ENCODE measurements around the gene MARCHF3. TPM values are rescaled to one million over a fixed set of nuclear protein-coding genes. Genes with fewer than 3 reads are reported as not detected.

MARCHF3 gene
- total RNA-seq, 2 experiments from 2014 or later: 3.6 to 4.2 TPM

DNA sequence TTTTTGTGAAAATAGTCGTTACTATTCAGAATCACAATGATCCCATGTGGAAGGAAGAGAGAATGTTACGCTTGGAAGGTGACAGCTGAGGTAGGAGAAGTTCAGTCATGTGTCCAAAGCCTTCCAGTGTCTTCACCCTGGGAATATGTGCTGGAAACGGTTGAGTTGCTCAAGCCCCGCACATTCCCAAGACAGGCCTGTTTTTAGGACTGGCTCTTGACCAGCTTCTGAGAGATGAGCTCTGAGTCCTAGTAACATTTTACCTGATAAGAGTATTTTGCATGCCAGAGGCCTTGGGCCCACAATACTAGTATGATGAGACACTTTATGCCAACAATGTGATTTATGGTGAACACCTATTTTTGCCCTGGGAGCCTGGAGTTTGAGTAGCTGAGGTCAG, 151.7 kb downstream of the MARCHF3 start:
- intact Hi-C loops (cut with DNase I, micrococcal nuclease): no loop called here
- DNase-seq (no peak), ATAC-seq (no peak)
- no peak overlapping the region for H3K4me3 Mint-ChIP-seq
- no peaks in the 10 kb centered on the region for H3K27me3 Mint-ChIP-seq
- POLR2A ChIA-PET: no interaction called here
- no peaks in the 10 kb centered on the region for H3K4me1 Mint-ChIP-seq
- H3K36me3 Mint-ChIP-seq (ENCODE audit: low read depth): no peaks in the 10 kb centered on the region
- CTCF ChIA-PET: interaction anchor here (0.6 kb wide), 1 partner anchor 11 kb away, joined by 5 read pairs; no protein-coding TSS in a partner anchor
- no peak overlapping the region for H3K27ac Mint-ChIP-seq
- no peaks in the 10 kb centered on the region for H3K9me3 Mint-ChIP-seq (ENCODE audit: low read depth)

DNA sequence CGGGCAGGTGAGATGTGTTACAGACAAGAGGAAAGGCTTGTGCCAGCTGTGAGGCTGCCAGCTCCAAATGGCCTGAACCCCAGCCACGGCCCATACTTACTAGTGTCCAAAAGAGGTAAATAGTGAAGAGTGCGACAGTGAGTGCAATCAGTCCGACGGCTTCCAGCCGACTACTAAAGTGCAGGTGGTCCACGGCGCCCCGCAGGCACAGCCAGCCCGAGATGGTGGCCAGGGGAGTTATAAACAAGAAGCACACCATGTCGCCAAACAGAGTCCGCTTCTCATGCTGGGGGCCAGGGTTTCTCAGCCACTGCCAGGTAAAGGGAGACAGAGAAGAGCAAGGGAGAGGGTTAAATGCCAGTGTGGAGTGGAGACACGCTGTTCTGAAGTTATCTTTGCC, 152.3 kb downstream of the MARCHF3 start:
- ChIA-PET CTCF (no interaction called here), POLR2A (no interaction called here)
- Mint-ChIP-seq H3K27me3 (no peaks in the 10 kb centered on the region), H3K9me3 (ENCODE audit: low read depth) (no peaks in the 10 kb centered on the region), H3K4me3 (no peak overlapping the region), H3K4me1 (no peaks in the 10 kb centered on the region), H3K27ac (no peak overlapping the region), H3K36me3 (ENCODE audit: low read depth) (no peaks in the 10 kb centered on the region)
- DNase-seq: no peak
- no peak for ATAC-seq
- intact Hi-C loops (cut with DNase I, micrococcal nuclease): no loop called here

GRCh38 chr5:126877602-126878001, 152.8 kb downstream of the MARCHF3 start:
- H3K36me3 Mint-ChIP-seq (ENCODE audit: low read depth): no peaks in the 10 kb centered on the region
- POLR2A ChIA-PET: no interaction called here
- H3K27me3 Mint-ChIP-seq: no peaks in the 10 kb centered on the region
- H3K9me3 Mint-ChIP-seq (ENCODE audit: low read depth): no peaks in the 10 kb centered on the region
- DNase-seq (no peak), ATAC-seq (no peak)
- H3K27ac Mint-ChIP-seq: no peak overlapping the region
- intact Hi-C loops (cut with DNase I, micrococcal nuclease): no loop called here
- no peaks in the 10 kb centered on the region for H3K4me1 Mint-ChIP-seq
- H3K4me3 Mint-ChIP-seq: no peak overlapping the region
- CTCF ChIA-PET: no interaction called here

GRCh38 chr5:126875303-126875785, 155.0 kb downstream of the MARCHF3 start:
- no peaks in the 10 kb centered on the region for H3K36me3 Mint-ChIP-seq (ENCODE audit: low read depth)
- H3K9me3 Mint-ChIP-seq (ENCODE audit: low read depth): no peaks in the 10 kb centered on the region
- intact Hi-C loops (cut with DNase I, micrococcal nuclease): no loop called here
- DNase-seq: no peak
- H3K4me1 Mint-ChIP-seq: no peaks in the 10 kb centered on the region
- H3K4me3 Mint-ChIP-seq: no peak overlapping the region
- H3K27ac Mint-ChIP-seq: no peak overlapping the region
- ChIA-PET POLR2A (no interaction called here), CTCF (no interaction called here)
- no peak for ATAC-seq
- H3K27me3 Mint-ChIP-seq: no peaks in the 10 kb centered on the region

- Mint-ChIP-seq H3K36me3 (ENCODE audit: low read depth) (no peaks in the 10 kb centered on the region), H3K4me3 (no peak overlapping the region), H3K27me3 (no peaks in the 10 kb centered on the region), H3K4me1 (peaks cover 10% of the 10 kb centered on the region), H3K9me3 (ENCODE audit: low read depth) (no peaks in the 10 kb centered on the region), H3K27ac (no peak overlapping the region)
- intact Hi-C loops (cut with DNase I, micrococcal nuclease): no loop called here
- ChIA-PET CTCF (interaction anchor here (0.6 kb wide), 1 partner anchor 171 kb away, joined by 3 read pairs; no protein-coding TSS in a partner anchor), POLR2A (no interaction called here)
- no peak for ATAC-seq
- DNase-seq: no peak
These were observed 157.6 kb downstream of the MARCHF3 start for GRCh38 chr5:126872561-126873354.

DNA sequence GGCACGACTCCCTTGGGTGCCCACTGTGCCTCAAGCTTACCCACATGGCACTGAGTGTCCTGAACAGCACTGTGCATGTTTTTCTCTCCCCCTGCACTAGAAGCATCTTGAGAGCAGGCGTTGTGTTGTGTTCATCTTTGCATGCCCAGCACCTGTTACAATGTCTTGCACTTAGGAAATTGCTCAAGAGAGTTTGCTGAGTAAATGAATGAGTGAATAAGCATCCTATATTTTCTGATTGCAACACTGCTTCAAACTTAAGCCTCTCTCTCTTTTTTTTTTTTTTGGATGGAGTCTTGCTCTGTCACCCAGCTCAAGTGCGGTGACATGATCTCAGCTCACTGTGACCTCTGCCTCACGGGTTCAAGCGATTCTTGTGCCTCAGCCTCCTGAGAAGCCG, 158.9 kb downstream of the MARCHF3 start:
- no peak for DNase-seq
- POLR2A ChIA-PET: no interaction called here
- Mint-ChIP-seq H3K9me3 (ENCODE audit: low read depth) (no peaks in the 10 kb centered on the region), H3K4me3 (no peak overlapping the region), H3K36me3 (ENCODE audit: low read depth) (no peaks in the 10 kb centered on the region), H3K27ac (no peak overlapping the region), H3K27me3 (no peaks in the 10 kb centered on the region), H3K4me1 (peaks cover 10% of the 10 kb centered on the region)
- ATAC-seq: no peak
- intact Hi-C loops (cut with DNase I, micrococcal nuclease): no loop called here
- CTCF ChIA-PET: no interaction called here

GRCh38 chr5:126869005-126869451, 161.3 kb downstream of the MARCHF3 start:
- H3K4me3 Mint-ChIP-seq: peak overlapping the region; percentile 57
- intact Hi-C loops (cut with DNase I, micrococcal nuclease): loop anchor here (10.0 kb wide), 2 partner anchors 206 to 636 kb away; partner anchors contain the start of gene C5orf63 (in 1 of the 2)
- H3K9me3 Mint-ChIP-seq (ENCODE audit: low read depth): no peaks in the 10 kb centered on the region
- POLR2A ChIA-PET: no interaction called here
- H3K27me3 Mint-ChIP-seq: no peaks in the 10 kb centered on the region
- peak; percentile 83 for ATAC-seq
- CTCF ChIA-PET: interaction anchor here (0.6 to 0.8 kb wide), 2 partner anchors 15 to 532 kb away, joined by 3 read pairs; no protein-coding TSS in a partner anchor
- no peaks in the 10 kb centered on the region for H3K36me3 Mint-ChIP-seq (ENCODE audit: low read depth)
- H3K27ac Mint-ChIP-seq: peak overlapping the region; percentile 32
- H3K4me1 Mint-ChIP-seq: peaks cover 10% of the 10 kb centered on the region
- DNase-seq: peak; percentile 55

GRCh38 chr5:126868338-126869004, 161.9 kb downstream of the MARCHF3 start:
- CTCF ChIA-PET: interaction anchor here (0.8 kb wide), 1 partner anchor 15 kb away, joined by 3 read pairs; no protein-coding TSS in a partner anchor
- H3K27ac Mint-ChIP-seq: no peak overlapping the region
- DNase-seq (no peak), ATAC-seq (no peak)
- POLR2A ChIA-PET: no interaction called here
- no peaks in the 10 kb centered on the region for H3K27me3 Mint-ChIP-seq
- H3K4me3 Mint-ChIP-seq: peak overlapping the region; percentile 57
- no peaks in the 10 kb centered on the region for H3K36me3 Mint-ChIP-seq (ENCODE audit: low read depth)
- no peaks in the 10 kb centered on the region for H3K9me3 Mint-ChIP-seq (ENCODE audit: low read depth)
- intact Hi-C loops (cut with DNase I, micrococcal nuclease): loop anchor here (10.0 kb wide), 2 partner anchors 206 to 636 kb away; partner anchors contain the start of gene C5orf63 (in 1 of the 2)
- peaks cover 10% of the 10 kb centered on the region for H3K4me1 Mint-ChIP-seq

DNA sequence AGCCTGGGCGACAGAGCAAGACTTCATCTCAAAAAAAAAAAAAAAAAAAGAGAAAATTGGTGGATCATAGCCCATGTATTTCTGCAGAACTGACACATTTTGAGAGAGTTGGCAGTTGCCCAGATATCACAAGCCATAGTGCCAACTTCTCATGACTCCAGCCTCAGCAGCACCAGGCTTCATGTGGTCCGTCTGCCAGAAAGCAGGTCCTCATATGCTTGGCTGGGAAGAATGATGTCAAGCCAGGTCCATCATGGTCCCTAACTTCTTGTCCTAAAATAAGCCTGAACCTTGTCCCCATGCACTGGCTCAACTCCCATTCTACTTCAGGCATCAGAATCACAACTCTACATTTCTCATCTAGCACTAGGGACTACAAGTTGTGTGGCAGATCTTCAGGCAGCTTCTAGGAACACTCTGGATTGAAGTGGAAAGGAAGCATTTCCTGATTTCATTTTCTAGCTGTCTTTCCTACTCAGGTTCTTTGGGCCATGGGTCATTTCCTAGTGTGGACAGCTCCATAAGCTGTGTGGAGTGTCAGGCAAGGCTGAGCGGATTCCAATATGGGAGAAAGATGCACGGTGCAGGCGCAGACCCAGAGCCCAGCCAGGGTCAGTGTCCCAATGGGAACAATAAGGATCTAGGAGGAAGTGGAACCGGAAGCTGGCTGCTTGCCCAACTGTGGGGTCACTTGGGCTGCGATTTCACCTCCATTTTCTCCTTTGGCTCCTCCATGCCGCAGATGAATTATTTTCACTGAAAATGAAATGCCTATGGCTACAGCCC, 163.3 kb downstream of the MARCHF3 start:
- peaks cover 10% of the 10 kb centered on the region for H3K4me1 Mint-ChIP-seq
- DNase-seq (no peak), ATAC-seq (no peak)
- intact Hi-C loops (cut with DNase I, micrococcal nuclease): loop anchor here (10.0 kb wide), 2 partner anchors 208 to 638 kb away; partner anchors contain the start of gene C5orf63 (in 1 of the 2)
- H3K4me3 Mint-ChIP-seq: no peak overlapping the region
- no peaks in the 10 kb centered on the region for H3K27me3 Mint-ChIP-seq
- no peaks in the 10 kb centered on the region for H3K36me3 Mint-ChIP-seq (ENCODE audit: low read depth)
- no peak overlapping the region for H3K27ac Mint-ChIP-seq
- ChIA-PET POLR2A (no interaction called here), CTCF (interaction anchor here (0.7 kb wide), 1 partner anchor 12 kb away, joined by 5 read pairs; no protein-coding TSS in a partner anchor)
- no peaks in the 10 kb centered on the region for H3K9me3 Mint-ChIP-seq (ENCODE audit: low read depth)

GRCh38 chr5:126865299-126865698, 165.1 kb downstream of the MARCHF3 start:
- Mint-ChIP-seq H3K4me3 (no peak overlapping the region), H3K9me3 (ENCODE audit: low read depth) (no peaks in the 10 kb centered on the region), H3K27ac (no peak overlapping the region), H3K27me3 (no peaks in the 10 kb centered on the region), H3K4me1 (peaks cover 10% of the 10 kb centered on the region), H3K36me3 (ENCODE audit: low read depth) (no peaks in the 10 kb centered on the region)
- DNase-seq (no peak), ATAC-seq (no peak)
- intact Hi-C loops (cut with DNase I, micrococcal nuclease): loop anchor here (10.0 kb wide), 2 partner anchors 210 to 640 kb away; partner anchors contain the start of gene C5orf63 (in 1 of the 2)
- CTCF ChIA-PET: interaction anchor here (0.7 kb wide), 2 partner anchors 199 to 245 kb away, joined by 3 to 4 read pairs; no protein-coding TSS in a partner anchor
- POLR2A ChIA-PET: no interaction called here

DNA sequence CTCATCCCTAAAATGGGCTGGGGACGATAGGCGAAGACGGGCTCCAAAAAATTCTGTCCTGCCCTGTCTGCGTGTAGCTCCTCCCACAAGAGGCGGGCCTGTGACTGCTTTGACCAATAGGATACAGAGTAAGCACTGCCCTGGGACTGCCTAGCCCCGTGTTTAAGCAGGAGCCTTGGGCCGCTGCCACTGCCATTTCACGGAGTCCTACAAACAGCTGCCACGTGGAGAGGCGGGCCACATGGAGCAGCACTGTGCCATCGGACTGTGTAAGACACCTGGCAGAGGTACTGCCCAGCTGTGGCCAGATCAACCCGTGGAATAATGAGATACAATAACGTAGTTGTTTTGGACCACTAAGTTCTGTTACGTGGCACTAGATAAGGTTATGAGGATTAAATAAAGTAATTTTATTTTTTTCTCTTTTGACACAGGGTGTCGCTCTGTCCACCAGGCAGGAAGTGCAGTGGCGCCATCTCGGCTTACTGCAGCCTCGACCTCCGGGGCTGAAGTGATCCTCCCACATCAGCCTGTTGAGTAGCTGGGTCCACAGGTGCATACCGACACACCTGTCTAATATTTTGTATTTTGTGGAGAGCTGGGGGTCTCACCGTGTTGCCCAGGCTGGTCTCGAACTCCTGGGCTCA, 166.2 kb downstream of the MARCHF3 start:
- Mint-ChIP-seq H3K9me3 (ENCODE audit: low read depth) (no peaks in the 10 kb centered on the region), H3K4me1 (peaks cover 6% of the 10 kb centered on the region), H3K4me3 (no peak overlapping the region), H3K36me3 (ENCODE audit: low read depth) (no peaks in the 10 kb centered on the region), H3K27me3 (no peaks in the 10 kb centered on the region), H3K27ac (no peak overlapping the region)
- CTCF ChIA-PET: no interaction called here
- intact Hi-C loops (cut with DNase I, micrococcal nuclease): loop anchor here (10.0 kb wide), 2 partner anchors 211 to 641 kb away; partner anchors contain the start of gene C5orf63 (in 1 of the 2)
- DNase-seq (peak; percentile 16), ATAC-seq (peak; percentile 49)
- POLR2A ChIA-PET: no interaction called here

Measured in activated CD4-positive, alpha-beta T cell treated with anti-CD3 and anti-CD28 coated beads for 36 hours (primary cell).